Activated CD4-positive, alpha-beta memory T cell treated with anti-CD3 and anti-CD28 coated beads for 36 hours (primary cell): ENCODE measurements around the gene TMEM52. TPM values are rescaled to one million over a fixed set of nuclear protein-coding genes. Genes with fewer than 3 reads are reported as not detected.

ENCODE experiments used
- total RNA-seq, 2 experiments: library from RNA; stranded (reverse); gene quantifications; one replicate each; pipeline ENCODE4 v1.2.3, GENCODE V29; 2021

Gene TMEM52
- total RNA-seq, 2 experiments from 2014 or later = 0.33 to 0.34 TPM

Other genes with a start within 250 kb of the TMEM52 start
- 10 to 100 TPM; 29.0 to 30.1 TPM for gene SLC35E2B, start 226.5 kb downstream of the TMEM52 start, total RNA-seq
- 10 to 100 TPM; 44.5 to 49.1 TPM for gene CDK11A, start 194.9 kb downstream of the TMEM52 start, total RNA-seq
- gene NADK, start 140.8 kb downstream of the TMEM52 start, total RNA-seq = 10 to 100 TPM; 56.2 to 57.4 TPM
- gene GNB1, start 28.2 kb downstream of the TMEM52 start, total RNA-seq = 100 to 1,000 TPM; 396 to 403 TPM
- gene CALML6, start 4.0 kb downstream of the TMEM52 start, total RNA-seq = under 1 TPM; 0.26 to 0.27 TPM
- gene CFAP74, start 84.5 kb upstream of the TMEM52 start, total RNA-seq = not detected
- not detected for gene GABRD, start 100.1 kb upstream of the TMEM52 start, total RNA-seq
- gene PRKCZ, start 131.1 kb upstream of the TMEM52 start, total RNA-seq = 10 to 100 TPM; 13.2 to 14.7 TPM